Esophagus squamous epithelium (tissue), 5 donors: Measurements from ENCODE around the gene LGR6. TPM values are rescaled to one million over a fixed set of nuclear protein-coding genes. Genes with fewer than 3 reads are reported as not detected.
"Not testable (repeated sequence)": the region's sequence is repeated elsewhere in the genome, so short reads cannot be mapped to it uniquely, and the experiment has no call there.

ENCODE experiments used
- DNase-seq: peaks from one replicate; lab custom pipeline; 2025; lab: John Stamatoyannopoulos, UW
- H3K27ac ChIP-seq, 4 donors: fragments of 200-600 bp; sonication (generic); one replicate each; pipeline ENCODE4 v1.5.1; 2016 to 2019; ENCODE audit warnings: mild to moderate bottlenecking in 1 of 4
- H3K27me3 ChIP-seq, 4 donors: fragments of 200-600 bp; sonication (generic); 1 replicate in 3 of 4; 2 replicates in 1 of 4; pipeline versions ENCODE4 v1.5.1 to v1.6.0; 2017 to 2021; ENCODE audit warnings: antibody characterized with exemption in 1 of 4
- H3K36me3 ChIP-seq, 3 donors: fragments of 200-600 bp; sonication (generic); one replicate each; pipeline ENCODE4 v1.5.1; 2016 to 2019
- H3K4me1 ChIP-seq, 3 donors: fragments of 200-600 bp; sonication (generic); one replicate each; pipeline ENCODE4 v1.5.1; 2017 to 2019
- H3K4me3 ChIP-seq, 4 donors: fragments of 200-600 bp; sonication (generic); 1 replicate in 3 of 4; 2 replicates in 1 of 4; pipeline ENCODE4 v1.5.1; 2016 to 2019; ENCODE audit warnings: mild to moderate bottlenecking in 2 of 4, moderate library complexity in 1 of 4
- H3K9me3 ChIP-seq, 3 donors: fragments of 200-600 bp; sonication (generic); one replicate each; pipeline ENCODE4 v1.5.1; 2016 to 2019
- CTCF ChIP-seq, 6 experiments: fragments of 450-650 bp in 4 of 6; fragments of 200-600 bp in 2 of 6; sonication (generic) in 2 of 6; IDR thresholded peaks; one replicate each; pipeline ENCODE4 v1.5.1; 2016 to 2019; ENCODE audit warnings: antibody characterized with exemption in 6 of 6, mild to moderate bottlenecking in 4 of 6, moderate library complexity in 4 of 6
- POLR2A ChIP-seq, 4 donors: fragments of 450-650 bp; IDR thresholded peaks; one replicate each; pipeline ENCODE4 v1.6.1; 2017; ENCODE audit warnings: antibody characterized with exemption in 4 of 4, mild to moderate bottlenecking in 4 of 4, moderate library complexity in 3 of 4
- WGBS, 2 donors: methylation state at CpG; one replicate each; pipeline ENCODE4 v1.1.5; 2018; 5-methylcytosine and 5-hydroxymethylcytosine counted together
- intact Hi-C: fragments of 100-400 bp; cut with DNase I; formaldehyde crosslinking; loops from one replicate; pipeline ENCODE4 v1.15.0; 2022
- total RNA-seq, 4 donors: library from RNA; depleted of rRNA; stranded (reverse); fragments of >200 nt; gene quantifications; one replicate each; pipeline ENCODE4 v1.1.0, GENCODE V29; 2016
- donor health status: DM: yes; HTN: yes; CAD: no.

Gene LGR6
- total RNA-seq, 4 donors from 2014 or later: 0.53 to 6.4 (median 2.9) TPM

GRCh38 chr1:202252271-202252670, 58.7 kb downstream of the LGR6 start:
- intact Hi-C loops: no loop called here

GRCh38 chr1:202254454-202255252, 61.1 kb downstream of the LGR6 start:
- intact Hi-C loops: no loop called here
- Histone ChIP-seq H3K4me3 (no peak overlapping the region), H3K4me1 (no peaks in the 10 kb centered on the region), H3K27ac (no peak overlapping the region), H3K27me3 (peaks cover 0 to 29% (median 0%) of the 10 kb centered on the region in 4 donors), H3K36me3 (no peaks in the 10 kb centered on the region), H3K9me3 (no peaks in the 10 kb centered on the region)
- 73 to 76% methylated on average over 7 to 8 of the region's 8 CpGs for WGBS, 2 donors
- TF ChIP-seq CTCF (IDR thresholded peaks at IDR 0.05): no peak
- no peak for TF ChIP-seq POLR2A (IDR thresholded peaks at IDR 0.05)
- DNase-seq: no peak

More at GRCh38 chr1:202252271-202252670, 58.7 kb downstream of the LGR6 start:
- Histone ChIP-seq H3K9me3 (no peaks in the 10 kb centered on the region), H3K36me3 (no peaks in the 10 kb centered on the region), H3K4me3 (no peak overlapping the region), H3K4me1 (no peaks in the 10 kb centered on the region), H3K27ac (no peak overlapping the region), H3K27me3 (peaks cover 0 to 49% (median 0%) of the 10 kb centered on the region in 4 donors)
- 78 to 100% methylated on average over 1 of the region's 1 CpG for WGBS, 2 donors
- TF ChIP-seq POLR2A (IDR thresholded peaks at IDR 0.05) (no peak), CTCF (IDR thresholded peaks at IDR 0.05) (no peak)
- DNase-seq: no peak

- Histone ChIP-seq H3K4me1 (no peaks in the 10 kb centered on the region), H3K36me3 (no peaks in the 10 kb centered on the region), H3K9me3 (no peaks in the 10 kb centered on the region), H3K27me3 (peaks cover 0 to 32% (median 0%) of the 10 kb centered on the region in 4 donors), H3K4me3 (no peak overlapping the region), H3K27ac (no peak overlapping the region)
- TF ChIP-seq CTCF (IDR thresholded peaks at IDR 0.05) (no peak), POLR2A (IDR thresholded peaks at IDR 0.05) (no peak)
- no peak for DNase-seq
- WGBS, 2 donors: 65 to 80% methylated on average over 7 of the region's 7 CpGs
- intact Hi-C loops: no loop called here
Measured at GRCh38 chr1:202255343-202255742, 61.7 kb downstream of the LGR6 start.

- Histone ChIP-seq H3K4me1 (no peaks in the 10 kb centered on the region), H3K27ac (no peak overlapping the region), H3K9me3 (no peaks in the 10 kb centered on the region), H3K27me3 (peaks cover 0 to 36% (median 2%) of the 10 kb centered on the region in 4 donors), H3K4me3 (no peak overlapping the region), H3K36me3 (no peaks in the 10 kb centered on the region)
- WGBS, 2 donors: 86 to 92% methylated on average over 7 of the region's 7 CpGs
- intact Hi-C loops: no loop called here
- TF ChIP-seq POLR2A (IDR thresholded peaks at IDR 0.05) (no peak), CTCF (IDR thresholded peaks at IDR 0.05) (no peak)
- no peak for DNase-seq
Measured at GRCh38 chr1:202259705-202260104, 66.1 kb downstream of the LGR6 start.

GRCh38 chr1:202261209-202261958, 67.8 kb downstream of the LGR6 start:
- 84 to 90% methylated on average over 1 to 3 of the region's 4 CpGs for WGBS, 2 donors
- H3K4me1 ChIP-seq, H3K4me3 ChIP-seq, DNase-seq, H3K9me3 ChIP-seq, intact Hi-C loops, H3K27ac ChIP-seq, H3K36me3 ChIP-seq: not testable (repeated sequence)
- H3K27me3 ChIP-seq: peaks cover 0 to 52% (median 2%) of the 10 kb centered on the region in 4 donors
